ENCODE data around the gene CNN3.

The CNN3 gene

DNA sequence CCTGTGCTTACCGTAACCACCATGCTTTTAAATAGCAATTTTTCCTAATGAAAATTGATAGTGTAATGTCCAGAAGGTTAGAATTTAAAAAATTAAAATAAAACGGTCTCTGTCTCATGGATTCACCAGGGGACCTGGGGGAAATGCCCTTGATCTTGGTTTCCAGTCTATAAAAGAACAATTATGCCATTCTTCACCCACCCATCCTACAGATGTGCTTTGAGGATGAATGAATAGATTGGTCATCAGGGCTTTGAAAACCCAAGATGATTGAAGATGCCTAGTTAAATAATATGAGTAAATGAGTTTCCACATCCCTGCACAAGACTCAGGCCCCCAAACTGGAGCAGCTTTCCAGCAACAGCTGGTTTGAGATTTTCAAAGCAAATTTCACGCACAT, 38.7 kb downstream of the CNN3 start:
- DNase-seq (ENCODE audit: low read depth in 3 of 3, low spot score in 1 of 3): no peak

GRCh38 chr1:94887603-94888171, 39.2 kb downstream of the CNN3 start:
- no peak for DNase-seq (ENCODE audit: low read depth in 3 of 3, low spot score in 1 of 3)

- no peak for DNase-seq (ENCODE audit: low read depth in 3 of 3, low spot score in 1 of 3)
These were observed 39.8 kb downstream of the CNN3 start for GRCh38 chr1:94887106-94887505.

DNA sequence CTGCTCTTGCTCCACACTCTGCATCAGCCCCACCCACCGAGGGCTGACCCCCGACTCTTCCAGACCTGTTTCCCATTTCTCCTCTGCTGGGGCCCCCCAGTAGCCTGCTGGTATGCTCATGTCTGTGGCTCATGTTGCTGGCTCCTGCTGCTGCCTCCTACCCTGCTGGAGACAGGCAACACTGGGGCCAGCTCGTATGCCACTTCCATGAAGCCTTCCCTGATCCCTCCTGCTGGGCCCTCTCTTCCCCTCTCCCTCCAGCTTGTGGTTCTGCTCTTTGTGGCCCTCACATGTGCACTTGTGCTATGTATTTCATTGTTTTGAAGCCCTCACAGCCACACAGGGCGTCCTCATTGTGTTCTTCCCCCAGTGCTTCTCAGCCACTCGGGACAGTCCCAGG, 40.5 kb downstream of the CNN3 start:
- no peak for DNase-seq (ENCODE audit: low read depth in 3 of 3, low spot score in 1 of 3)

DNA sequence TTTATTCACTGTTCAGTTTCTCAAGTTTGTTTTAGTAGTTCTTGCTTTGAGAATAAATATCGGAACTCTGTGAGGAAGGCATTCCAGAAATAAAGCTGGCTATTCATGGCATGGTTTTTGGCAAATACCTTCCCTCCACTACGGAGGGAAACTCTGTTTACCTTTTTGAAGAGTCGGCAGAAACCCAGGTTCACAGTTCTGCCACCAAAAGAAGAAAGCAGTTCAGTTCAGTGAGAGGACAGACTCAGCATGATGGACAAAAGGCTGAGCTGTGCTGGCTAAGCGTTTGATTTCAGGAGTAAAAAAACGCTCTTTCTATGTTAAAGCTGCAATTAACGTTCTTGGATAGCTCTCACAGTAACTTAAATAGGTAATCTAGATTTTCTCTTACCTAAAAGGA, 42.4 kb downstream of the CNN3 start:
- no peak for DNase-seq (ENCODE audit: low read depth in 3 of 3, low spot score in 1 of 3)

DNA sequence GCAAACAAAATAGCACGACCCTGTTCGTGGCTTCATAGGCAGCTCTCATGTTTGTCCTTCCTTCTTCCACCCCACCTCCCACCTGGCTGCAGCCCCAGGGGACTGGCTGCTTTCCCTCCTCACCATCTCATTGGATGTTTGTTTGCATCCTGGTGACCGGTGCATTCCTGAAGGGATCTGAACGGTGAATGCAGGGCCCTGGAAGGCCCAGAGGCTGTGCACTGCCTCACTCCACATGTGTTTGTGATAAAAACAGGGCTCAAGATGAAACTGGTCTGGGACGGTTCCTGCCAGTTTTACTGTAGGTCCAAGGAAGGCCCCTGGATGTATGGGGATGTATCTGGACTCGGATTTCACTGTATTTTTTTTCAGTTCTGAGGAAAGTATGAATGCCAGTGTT, 42.8 kb downstream of the CNN3 start:
- DNase-seq (ENCODE audit: low read depth in 3 of 3, low spot score in 1 of 3): no peak

DNA sequence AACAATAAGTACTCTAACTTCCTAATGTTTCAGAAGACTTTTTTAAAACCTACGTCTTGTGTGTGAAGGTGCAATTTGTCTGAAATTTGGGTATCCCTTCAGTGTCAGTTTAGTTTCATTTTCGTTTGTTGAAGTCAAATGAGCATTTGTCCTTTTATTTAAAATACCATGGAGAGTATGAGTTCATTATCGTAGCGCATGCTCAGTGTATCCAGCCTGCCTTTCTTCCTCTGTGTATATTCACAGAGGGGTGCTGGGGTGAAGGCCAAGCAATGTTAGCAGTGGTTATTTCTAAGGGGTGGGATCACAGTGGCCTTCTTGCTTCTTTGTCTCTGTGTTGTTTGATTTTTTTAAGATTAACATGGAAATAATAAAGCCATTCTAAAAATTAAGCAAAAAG, 43.2 kb downstream of the CNN3 start:
- DNase-seq (ENCODE audit: low read depth in 3 of 3, low spot score in 1 of 3): no peak

DNA sequence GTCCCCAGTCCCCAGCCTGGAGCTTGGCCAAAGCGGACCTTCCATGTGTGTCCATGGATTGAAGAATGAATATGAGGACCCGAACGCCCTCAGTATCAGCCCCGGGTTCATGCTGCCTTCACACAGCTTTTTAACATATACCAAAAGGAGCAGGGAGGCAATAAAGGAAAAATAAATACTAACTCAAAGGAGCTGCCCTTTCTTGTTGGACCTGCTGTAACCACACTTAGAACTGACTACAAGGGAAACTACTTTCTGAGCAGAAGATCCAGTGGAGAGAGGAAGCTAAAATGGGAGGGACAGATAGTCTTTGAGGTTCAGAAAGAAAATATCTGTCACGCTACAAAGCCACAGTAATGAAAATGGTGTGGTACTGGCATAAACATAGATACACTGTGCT, 48.6 kb downstream of the CNN3 start:
- DNase-seq (ENCODE audit: low read depth in 3 of 3, low spot score in 1 of 3): no peak

GRCh38 chr1:94876362-94876761, 50.5 kb downstream of the CNN3 start:
- no peak for DNase-seq (ENCODE audit: low read depth in 3 of 3, low spot score in 1 of 3)

GRCh38 chr1:94875794-94876193, 51.1 kb downstream of the CNN3 start:
- no peak for DNase-seq (ENCODE audit: low read depth in 3 of 3, low spot score in 1 of 3)

DNA sequence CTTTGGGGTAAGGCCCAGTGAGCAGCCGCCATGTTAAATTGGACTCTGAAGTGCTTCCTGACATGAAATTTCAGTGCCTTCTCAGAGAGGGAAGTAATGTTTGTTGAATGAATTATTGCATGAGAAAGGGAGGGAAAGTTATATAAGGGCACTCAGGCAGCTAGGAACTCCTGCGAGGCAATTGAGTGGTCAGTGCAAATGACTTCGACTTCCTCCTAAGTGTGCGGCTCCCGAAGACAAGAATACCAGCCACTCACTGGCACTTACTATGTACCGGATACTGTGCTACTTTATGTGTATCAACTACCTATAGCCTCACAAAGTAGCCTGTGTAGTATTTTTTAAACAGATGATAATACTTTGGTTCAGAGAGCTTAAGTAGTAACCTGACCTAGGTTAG, 52.5 kb downstream of the CNN3 start:
- no peak for DNase-seq (ENCODE audit: low read depth in 3 of 3, low spot score in 1 of 3)

- DNase-seq (ENCODE audit: low read depth in 3 of 3, low spot score in 1 of 3): no peak
These were observed 53.2 kb downstream of the CNN3 start for GRCh38 chr1:94873520-94874351.

DNA sequence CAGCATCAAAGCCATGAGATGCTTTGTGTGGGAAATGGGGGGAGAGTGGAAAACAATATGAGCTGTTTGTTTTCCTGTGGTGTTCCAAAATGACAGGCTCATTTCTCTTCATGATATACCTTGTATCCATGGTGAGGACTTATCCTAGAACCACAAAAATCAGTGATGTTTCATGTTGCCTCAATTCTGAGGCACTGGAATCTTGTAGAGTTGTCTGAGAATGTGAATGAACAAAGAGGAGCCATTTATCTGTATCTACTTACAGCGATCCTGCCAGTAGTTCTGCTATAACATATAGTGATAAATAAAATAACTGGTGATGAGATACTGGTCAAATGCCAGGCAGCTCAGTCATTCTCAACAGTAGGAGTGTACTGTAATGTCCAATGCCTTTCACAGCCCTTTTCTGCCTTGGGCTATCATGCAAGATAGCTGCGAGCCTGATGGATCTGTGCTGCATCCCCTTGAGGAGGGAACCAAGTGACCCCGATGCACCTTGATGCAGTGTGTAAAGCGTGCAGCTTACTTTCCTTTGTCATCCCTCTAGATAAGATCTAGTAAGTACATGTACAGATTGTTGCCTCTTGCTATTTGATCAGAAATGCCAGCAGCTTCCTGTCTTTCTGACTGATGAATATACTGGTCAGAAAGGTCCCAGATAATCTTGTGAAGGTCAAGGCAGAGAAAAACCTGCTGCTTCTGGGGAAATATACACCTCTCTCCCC, 54.0 kb downstream of the CNN3 start:
- DNase-seq (ENCODE audit: low read depth in 3 of 3, low spot score in 1 of 3): no peak

- no peak for DNase-seq (ENCODE audit: low read depth in 3 of 3, low spot score in 1 of 3)
These were observed 55.9 kb downstream of the CNN3 start for GRCh38 chr1:94871031-94871430.

GRCh38 chr1:94866164-94866807, 60.6 kb downstream of the CNN3 start:
- DNase-seq (ENCODE audit: low read depth in 3 of 3, low spot score in 1 of 3): no peak

DNA sequence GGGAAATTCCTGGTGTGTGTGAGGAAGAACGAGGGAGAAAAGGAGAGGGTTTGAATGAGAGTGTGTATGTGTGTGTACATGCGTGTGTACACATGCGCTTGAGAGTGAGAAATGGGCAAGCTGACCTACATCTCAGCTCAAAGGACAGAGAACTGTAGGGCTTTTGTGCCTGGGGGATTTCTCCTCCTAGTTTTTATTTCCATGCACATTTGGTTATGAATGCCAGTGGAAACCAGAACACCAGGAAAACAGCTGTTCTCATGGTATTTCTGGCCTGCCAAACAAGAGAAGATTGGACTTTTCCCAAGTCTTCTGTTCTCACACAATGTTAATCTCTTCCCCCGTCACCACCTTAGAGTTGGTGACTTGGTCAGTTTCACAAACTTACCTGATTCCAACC, 61.5 kb downstream of the CNN3 start:
- DNase-seq (ENCODE audit: low read depth in 3 of 3, low spot score in 1 of 3): no peak

DNA sequence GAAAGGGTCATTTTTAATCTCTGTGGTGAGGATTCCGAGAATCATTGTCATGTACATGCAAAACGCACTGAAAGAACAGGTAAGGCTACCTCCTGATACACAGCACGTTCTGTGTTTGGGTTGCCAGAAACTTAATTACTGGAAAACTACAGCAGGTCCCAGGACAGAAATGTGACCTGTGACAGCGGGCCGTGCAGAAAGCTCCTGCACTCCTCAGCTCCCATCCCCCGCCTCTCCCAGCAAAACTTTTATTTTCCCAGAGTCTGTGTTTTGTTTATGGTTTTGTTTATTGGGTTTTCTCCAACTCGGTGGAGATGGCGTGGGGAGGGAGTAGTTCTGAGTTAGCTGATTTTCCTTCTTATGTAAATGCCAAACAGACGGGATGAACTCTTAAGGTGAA, 62.1 kb downstream of the CNN3 start:
- no peak for DNase-seq (ENCODE audit: low read depth in 3 of 3, low spot score in 1 of 3)

GRCh38 chr1:94863919-94864318, 63.0 kb downstream of the CNN3 start:
- no peak for DNase-seq (ENCODE audit: low read depth in 3 of 3, low spot score in 1 of 3)

DNA sequence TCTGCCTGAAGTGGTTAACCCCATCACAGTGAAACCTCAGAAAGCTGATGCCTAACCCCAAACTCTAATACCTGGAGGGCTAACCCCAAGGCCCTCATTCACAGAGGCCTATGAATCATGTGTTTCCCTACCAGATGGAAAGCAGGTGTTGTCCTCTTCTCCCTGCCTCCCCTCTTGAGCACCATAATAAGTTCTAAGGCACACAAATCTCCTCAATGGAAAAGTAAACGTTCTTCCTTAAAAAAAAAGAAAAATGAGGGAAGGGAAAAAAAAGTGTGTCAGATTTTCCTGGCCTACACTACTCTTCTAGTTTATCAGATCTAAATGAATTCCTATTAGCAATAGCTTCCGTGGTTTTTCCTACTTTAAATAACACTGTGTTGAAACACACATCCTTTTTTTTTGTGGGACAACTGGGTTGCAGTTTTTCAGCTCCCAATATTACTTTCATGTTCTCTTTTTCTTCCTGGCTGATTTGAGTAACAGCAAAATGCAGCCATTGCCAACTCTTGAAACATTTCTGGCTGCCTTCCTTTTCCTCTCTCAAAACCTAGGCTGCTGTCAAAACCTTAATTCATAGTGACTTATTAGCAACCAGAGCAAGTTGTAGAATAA, 63.5 kb downstream of the CNN3 start:
- no peak for DNase-seq (ENCODE audit: low read depth in 3 of 3, low spot score in 1 of 3)

GRCh38 chr1:94862718-94863117, 64.2 kb downstream of the CNN3 start:
- DNase-seq (ENCODE audit: low read depth in 3 of 3, low spot score in 1 of 3): no peak

GRCh38 chr1:94859174-94859573, 67.7 kb downstream of the CNN3 start:
- no peak for DNase-seq (ENCODE audit: low read depth in 3 of 3, low spot score in 1 of 3)
